CD4-positive, alpha-beta T cell treated with Interleukin-15 for 1 hour (primary cell): ENCODE results near the gene FHIT.

Experiments used
- DNase-seq: peaks from one replicate; pipeline ENCODE4 v3.0.0-alpha.2; 2020

The FHIT gene

GRCh38 chr3:61162965-61163364, 88.3 kb downstream of the FHIT start:
- no peak for DNase-seq

GRCh38 chr3:61158667-61159066, 92.6 kb downstream of the FHIT start:
- DNase-seq = no peak

DNA sequence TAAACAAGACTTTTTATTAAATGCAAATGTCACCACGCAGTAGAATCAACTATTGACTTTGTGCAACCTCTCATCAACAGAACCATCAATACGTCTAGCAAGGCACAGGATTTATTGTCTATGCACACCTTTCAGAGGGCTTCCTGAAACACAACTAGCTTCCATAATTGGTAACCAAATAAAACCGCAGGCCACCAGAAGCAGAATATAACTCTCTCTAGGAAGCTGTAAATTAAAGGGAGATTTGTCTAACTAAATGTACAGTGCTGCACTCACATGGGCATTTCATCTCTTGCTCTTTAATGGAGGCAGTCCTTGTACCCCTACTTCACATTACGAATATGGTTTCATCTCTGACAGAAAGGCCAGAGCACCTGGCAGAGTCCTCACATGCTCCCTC, 93.0 kb downstream of the FHIT start:
- no peak for DNase-seq

- no peak for DNase-seq
These were observed 93.8 kb downstream of the FHIT start for GRCh38 chr3:61157414-61157813.

DNA sequence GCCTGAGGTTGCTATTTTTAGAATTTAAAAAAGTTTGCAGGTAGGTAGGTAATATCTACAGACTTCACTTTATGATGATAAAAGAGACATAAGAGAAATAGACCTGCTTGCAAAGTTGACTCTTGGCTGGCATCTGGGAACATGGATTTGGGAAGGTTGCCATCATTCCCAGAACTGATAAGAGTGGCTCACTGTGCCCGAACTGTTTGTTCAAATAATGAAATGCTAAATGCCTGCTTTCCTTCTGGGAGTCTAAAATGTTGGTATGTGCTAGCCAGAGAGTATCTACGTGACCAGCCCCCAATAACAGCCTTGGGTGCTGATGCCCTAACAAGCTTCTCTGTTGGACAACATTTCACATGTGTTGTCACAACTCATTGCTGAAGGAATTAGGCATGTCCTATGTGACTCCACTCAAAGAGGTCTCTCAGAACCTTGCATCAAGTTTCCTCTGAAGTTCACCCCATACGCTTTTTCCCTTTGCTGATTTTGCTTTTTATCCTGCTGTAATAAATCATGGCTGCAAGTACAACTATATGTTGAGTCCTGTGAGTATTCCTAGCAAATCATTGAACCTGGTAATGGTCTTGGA, 95.5 kb downstream of the FHIT start:
- no peak for DNase-seq

DNA sequence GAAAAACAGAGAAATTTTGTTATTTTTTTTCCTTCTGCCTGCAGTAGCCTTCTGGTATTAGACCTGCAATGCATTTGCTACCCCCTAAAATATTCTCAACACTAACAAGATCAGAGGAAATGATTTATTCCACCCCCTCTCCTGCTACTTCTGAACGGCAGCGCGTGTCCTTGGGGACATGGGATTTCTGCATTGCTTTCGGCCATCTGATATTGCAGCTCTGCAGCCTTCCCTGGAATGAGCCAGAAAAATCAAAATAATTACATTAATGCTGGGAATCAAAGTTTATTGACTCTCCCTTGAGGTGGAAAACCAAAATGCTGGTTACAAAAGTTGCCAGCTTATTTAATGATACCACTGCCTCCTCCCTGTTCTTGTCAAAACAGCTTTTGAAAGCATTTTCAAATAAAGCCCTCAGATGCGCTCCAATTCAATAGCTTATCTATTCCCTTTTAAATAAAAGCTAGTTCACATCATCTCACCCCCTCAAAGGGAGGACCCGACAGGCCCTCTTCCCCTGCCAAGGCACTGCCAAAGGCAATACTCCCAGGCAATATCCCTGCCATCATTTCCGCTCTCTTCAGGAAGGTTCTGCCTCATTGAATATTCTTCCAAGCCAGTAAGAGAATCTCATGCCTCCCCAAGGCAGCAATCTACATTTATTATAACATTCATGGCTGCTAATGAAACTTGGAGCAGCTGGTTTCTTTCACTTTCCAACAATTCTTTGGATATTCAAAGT, 96.6 kb downstream of the FHIT start:
- no peak for DNase-seq

DNA sequence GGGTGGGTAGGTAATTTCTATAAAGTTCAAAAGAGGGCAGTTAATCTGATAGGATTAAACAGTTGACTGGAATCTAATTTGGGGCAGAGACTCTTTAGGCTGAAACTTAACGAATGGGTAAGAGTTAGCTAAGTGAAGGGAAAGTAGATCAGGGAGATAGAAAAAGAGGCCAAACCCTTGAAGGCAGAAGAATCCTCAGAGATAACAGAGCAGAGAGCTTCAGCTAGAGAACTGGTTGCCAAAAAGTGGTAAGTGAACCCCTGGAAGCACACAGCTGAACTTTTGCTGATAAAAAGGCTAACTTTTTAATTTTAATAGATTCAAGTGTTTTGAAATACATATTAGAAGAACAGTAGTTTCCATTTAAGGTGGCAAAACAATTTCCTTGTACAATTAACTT, 99.2 kb downstream of the FHIT start:
- DNase-seq = no peak

DNA sequence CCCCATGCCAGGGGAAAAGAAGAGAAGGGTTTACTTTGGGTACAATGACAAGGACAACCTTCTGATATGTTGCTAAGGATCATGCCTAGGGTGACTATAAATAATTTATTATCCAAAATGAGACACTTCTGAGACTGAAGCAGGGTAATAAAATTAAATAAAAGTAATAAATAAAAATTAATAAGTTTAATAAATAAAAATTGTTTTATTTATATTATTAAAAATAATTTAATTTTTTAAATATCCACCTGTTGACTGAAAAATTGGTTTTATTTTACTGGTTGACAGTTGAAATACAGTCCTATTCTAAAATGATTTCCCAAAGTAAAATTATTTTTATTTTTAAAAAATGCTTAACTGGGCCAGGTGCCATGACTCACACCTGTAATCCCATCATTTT, 102.0 kb downstream of the FHIT start:
- DNase-seq = no peak

GRCh38 chr3:61146010-61146890, 105.0 kb downstream of the FHIT start:
- DNase-seq = no peak

DNA sequence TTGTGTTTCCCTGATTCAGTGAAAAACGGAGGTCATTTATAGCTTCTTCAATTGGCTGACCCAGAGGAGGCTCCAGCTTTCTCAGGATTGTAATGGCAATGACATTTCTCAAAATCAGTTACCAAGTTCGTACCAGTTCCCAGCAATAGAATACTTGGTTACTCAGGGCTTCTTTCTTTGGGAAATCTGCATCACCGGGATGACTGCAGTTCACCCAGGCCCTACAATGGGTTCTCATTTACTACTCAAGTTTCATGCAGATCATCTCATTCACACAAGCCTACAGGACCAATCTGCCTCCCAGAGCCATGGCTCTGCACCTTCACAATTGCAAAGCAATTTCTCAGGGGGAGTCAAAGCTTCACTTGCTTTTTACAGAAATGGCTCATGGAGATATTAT, 109.6 kb downstream of the FHIT start:
- no peak for DNase-seq

DNA sequence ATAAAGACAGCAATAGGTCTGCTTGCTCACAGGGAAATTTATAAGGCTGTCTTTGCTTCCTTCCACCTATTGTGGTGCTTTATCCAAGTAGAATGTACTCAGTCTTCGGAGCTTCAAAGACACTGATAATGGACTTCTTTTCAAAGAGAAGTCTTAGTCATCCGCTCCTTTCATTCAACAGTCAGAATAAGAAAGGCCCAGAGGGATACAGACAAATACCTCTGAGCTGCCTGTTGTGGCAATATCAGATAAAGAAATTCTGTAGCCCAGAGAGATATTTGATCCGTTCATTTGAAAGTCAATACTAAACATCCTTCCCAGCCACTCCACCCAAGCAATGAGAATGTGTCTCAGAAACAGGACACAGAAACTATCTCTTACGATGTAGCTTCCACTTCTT, 110.0 kb downstream of the FHIT start:
- DNase-seq = no peak

DNA sequence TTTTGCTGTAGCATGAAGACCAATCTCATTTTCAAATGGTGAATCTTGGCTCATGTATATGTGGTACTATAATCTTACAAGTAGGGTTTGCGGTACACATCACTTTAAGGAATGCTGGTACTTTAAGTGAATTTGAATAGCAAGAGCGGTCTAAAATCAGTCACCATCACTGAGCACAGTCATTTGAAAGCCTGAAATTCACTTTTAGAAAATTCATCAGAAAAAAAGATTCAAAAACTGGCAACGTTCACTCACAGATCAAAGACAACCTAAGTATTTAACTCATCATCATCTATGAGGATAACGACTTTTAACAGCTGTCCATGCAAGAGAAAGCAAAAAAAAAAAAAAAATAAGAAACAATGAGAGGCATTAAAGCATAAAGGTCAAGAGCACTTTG, 111.6 kb downstream of the FHIT start:
- DNase-seq = no peak

GRCh38 chr3:61138401-61138800, 112.9 kb downstream of the FHIT start:
- DNase-seq = no peak

GRCh38 chr3:61136191-61136590, 115.1 kb downstream of the FHIT start:
- DNase-seq = no peak

GRCh38 chr3:61134532-61134931, 116.7 kb downstream of the FHIT start:
- DNase-seq = no peak

GRCh38 chr3:61132062-61132461, 119.2 kb downstream of the FHIT start:
- DNase-seq = no peak

DNA sequence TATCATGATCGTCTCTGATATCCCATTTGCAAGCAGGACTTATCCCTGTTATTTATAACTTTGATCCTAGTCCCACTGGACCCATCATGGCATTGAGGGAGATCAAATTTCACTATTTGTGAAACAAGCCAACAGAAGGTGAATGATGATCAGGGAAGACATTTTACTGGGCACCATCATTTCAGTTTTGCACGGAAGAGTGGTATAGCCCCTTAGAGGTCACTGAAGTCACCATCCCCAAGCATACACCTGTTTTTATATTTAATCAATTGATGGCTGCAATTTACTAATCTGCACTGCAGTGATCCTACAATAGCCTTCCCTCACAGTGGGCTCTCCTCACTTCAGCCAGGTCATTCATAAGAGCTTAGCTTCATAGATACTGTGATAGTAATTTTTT, 132.4 kb downstream of the FHIT start:
- no peak for DNase-seq

GRCh38 chr3:61117045-61117898, 134.0 kb downstream of the FHIT start:
- no peak for DNase-seq

GRCh38 chr3:61114316-61114953, 136.8 kb downstream of the FHIT start:
- DNase-seq = no peak

GRCh38 chr3:61111825-61112224, 139.4 kb downstream of the FHIT start:
- DNase-seq = no peak

GRCh38 chr3:61110576-61110975, 140.7 kb downstream of the FHIT start:
- DNase-seq = no peak

DNA sequence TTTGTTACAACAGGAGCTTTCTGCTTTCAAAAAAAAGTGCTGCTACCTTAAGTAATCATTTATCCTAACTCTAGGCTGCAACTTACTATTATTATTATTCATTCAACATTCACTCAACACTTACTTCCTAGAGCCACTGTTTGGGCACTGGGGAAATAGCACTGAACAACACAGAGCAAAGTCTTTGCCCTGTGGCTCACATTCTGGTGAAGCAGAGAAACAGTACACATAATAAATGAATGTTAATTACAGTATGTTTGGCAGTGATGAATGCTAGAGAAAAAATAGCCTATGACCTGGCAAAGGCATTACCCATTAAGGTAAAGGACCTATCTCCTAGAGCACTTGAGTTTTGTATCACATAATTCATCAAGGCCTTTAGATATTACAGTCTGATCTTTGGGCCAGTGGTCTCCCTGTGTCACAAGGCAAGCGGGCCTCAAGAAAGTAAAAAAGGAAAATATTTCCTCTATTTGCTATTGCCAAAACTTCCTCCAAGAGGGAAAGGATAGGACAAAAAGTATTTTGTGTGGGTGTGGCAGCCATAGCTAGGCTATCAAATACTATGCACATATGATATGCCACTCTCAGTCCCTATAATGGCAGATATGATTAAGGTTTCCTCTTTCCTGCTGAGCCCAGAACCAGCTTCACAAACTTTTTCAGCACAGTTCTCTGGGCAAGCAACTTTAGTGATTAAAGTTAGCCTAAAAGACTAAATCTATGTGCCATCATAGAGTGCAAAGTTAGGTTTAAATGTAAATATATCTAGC, 142.8 kb downstream of the FHIT start:
- no peak for DNase-seq
